IPS DF 19.7 (cell line): ENCODE measurements around the gene TMEM229B.

ENCODE experiments used
- DNase-seq: peaks from one replicate; pipeline ENCODE4 v3.0.0-alpha.2; 2013; ENCODE audit warnings: low read depth, low spot score

Gene TMEM229B

DNA sequence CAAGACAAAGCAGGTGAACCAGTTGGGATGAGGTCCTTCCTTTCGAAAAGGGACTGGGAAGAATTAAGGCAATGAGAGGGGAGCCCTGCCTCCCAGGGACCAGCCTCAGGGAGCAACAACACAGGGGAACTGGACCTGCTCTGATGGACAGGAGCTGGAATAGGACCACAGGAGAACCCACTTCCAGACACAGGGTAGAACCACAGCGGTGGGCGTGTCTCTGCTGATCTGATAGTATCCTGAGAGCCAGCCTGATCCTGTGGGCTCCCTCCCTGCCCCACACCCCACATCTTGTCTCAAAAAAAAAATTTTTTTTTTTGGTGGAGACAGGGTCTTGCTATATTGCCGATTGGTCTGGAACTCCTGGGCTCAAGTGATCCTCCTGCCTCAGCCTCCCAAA, 62.9 kb downstream of the TMEM229B start:
- no peak for DNase-seq

DNA sequence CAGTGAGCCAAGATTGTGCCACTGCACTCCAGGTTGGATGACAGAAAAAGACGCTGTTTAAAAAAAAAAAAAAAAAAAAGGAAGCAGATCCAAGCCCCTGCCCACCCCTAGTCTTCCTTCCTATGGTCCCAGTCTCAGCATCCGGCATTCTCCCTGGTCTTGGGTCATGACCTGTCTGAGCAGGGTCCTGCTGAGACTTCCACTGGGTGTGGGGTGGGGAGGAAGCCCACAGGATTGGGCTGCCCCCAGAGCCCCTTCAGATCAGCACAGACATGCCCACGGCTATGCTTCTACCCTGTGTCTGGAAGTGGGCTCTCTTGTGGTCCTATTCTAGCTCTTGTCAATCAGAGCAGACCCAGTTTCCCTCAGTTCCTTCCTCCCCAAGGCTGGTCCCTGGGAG, 64.0 kb downstream of the TMEM229B start:
- DNase-seq, result no peak

DNA sequence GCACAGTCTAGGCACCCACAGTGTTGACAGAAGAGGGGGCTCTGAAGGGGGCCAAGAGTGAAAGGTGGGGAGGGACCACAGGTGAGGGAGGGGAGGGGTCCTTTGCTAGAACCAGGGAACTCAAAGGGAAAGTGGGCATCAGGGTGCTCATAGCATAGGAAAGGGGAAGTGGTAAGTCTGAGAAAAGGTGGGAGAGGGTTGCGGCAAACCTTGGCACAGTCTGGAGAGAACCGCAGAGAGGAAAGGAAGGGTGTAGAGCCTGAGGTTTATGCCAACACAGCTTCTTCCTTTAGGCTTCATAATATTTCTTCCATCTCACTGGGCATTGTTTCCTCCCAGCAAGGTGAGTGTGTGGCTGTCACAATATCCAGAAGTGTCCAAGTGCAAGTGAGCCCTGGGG, 65.1 kb downstream of the TMEM229B start:
- DNase-seq, result no peak

DNA sequence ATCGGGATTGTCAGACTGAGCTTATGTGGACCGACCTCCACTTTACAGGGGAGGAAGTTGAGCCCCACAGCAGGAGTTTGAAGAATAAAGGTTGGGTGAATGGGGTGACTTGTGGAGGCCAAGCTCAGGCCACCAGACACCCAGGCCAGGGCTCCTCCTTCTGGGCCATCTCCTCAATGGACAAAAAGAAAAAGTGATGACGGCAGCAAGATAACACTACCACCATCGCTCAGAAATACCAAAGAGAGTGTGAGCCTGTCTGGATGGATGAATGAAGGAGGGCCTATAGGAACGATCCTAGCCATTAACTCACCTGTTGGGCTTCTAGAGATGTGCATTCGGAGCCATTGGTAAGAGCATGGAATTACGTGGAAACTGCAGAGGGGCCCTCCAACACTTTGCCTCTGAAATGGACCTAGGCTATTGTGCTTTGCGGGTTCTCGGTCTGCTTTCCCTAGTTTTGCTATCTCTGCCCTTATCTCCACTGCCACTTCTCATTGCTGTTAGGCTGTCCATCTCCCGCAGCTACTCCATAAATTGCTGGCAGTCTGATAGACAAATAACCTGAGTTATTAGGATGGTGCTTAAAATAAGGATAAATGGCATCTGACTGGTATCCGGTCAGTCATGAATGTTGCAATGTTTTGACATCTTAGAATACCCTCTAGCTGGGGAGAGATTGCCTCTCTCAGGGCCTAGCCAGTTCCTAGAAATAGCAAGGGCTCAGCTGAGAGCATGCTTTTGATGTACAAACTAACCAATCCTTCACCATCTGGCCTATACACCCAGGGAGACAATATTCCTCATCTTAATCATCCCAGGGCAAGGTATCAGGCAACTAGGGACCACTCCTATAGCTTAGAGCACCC, 66.9 kb downstream of the TMEM229B start:
- no peak for DNase-seq
